Neural progenitor cell (in vitro differentiated cells): ENCODE results near the gene RPL18. TPM values are rescaled to one million over a fixed set of nuclear protein-coding genes. Genes with fewer than 3 reads are reported as not detected.

Source experiments
- DNase-seq: peaks from one replicate; pipeline ENCODE4 v3.0.0-alpha.2; 2016; ENCODE audit warnings: low spot score
- H2AFZ ChIP-seq: fragments of 200-600 bp; sonication (generic); replicated peaks from 2 replicates; pipeline ENCODE4 v1.6.1; 2016; ENCODE audit warnings: antibody characterized with exemption
- H3F3A ChIP-seq: fragments of 200-600 bp; sonication (generic); 2 replicates; pipeline ENCODE4 v1.6.1; 2016; ENCODE audit warnings: antibody characterized with exemption, low read depth
- H3K27ac ChIP-seq: fragments of 200-600 bp; sonication (generic); 2 replicates; pipeline ENCODE4 v1.5.1; 2016; ENCODE audit warnings: mild to moderate bottlenecking
- H3K27me3 ChIP-seq: fragments of 200-600 bp; sonication (generic); 2 replicates; pipeline ENCODE4 v1.6.1; 2016; ENCODE audit warnings: mild to moderate bottlenecking, moderate library complexity
- H3K36me3 ChIP-seq: fragments of 200-600 bp; sonication (generic); 2 replicates; pipeline ENCODE4 v1.5.1; 2016
- H3K4me1 ChIP-seq: fragments of 200-600 bp; sonication (generic); 2 replicates; pipeline ENCODE4 v1.6.1; 2016; ENCODE audit warnings: mixed run types
- H3K4me2 ChIP-seq: fragments of 200-600 bp; sonication (generic); 2 replicates; pipeline ENCODE4 v1.6.1; 2016
- H3K4me3 ChIP-seq: fragments of 200-600 bp; sonication (generic); 2 replicates; pipeline ENCODE4 v1.5.1; 2016
- H3K79me2 ChIP-seq: fragments of 200-600 bp; sonication (generic); 2 replicates; pipeline ENCODE4 v1.6.1; 2016; ENCODE audit warnings: low read depth
- H3K9ac ChIP-seq: fragments of 200-600 bp; sonication (generic); 2 replicates; pipeline ENCODE4 v1.6.1; 2016
- H3K9me3 ChIP-seq: fragments of 200-600 bp; sonication (generic); 2 replicates; pipeline ENCODE4 v1.5.1; 2016; ENCODE audit warnings: low read depth
- H4K20me1 ChIP-seq: fragments of 200-600 bp; sonication (generic); 2 replicates; pipeline ENCODE4 v1.6.1; 2016; ENCODE audit warnings: low read depth
- H3K27ac Mint-ChIP-seq: 3 replicates; pipeline ENCODE4 v1.8.0; 2021; ENCODE audit warnings: mixed read lengths
- H3K27me3 Mint-ChIP-seq: 2 replicates; pipeline ENCODE4 v1.8.0; 2022; ENCODE audit warnings: low read depth, mild to moderate bottlenecking, inconsistent platforms, moderate library complexity, mixed read lengths; ENCODE audit not compliant: insufficient read depth
- H3K36me3 Mint-ChIP-seq: 3 replicates; pipeline ENCODE4 v1.8.0; 2021; ENCODE audit warnings: mixed read lengths
- H3K4me1 Mint-ChIP-seq: 3 replicates; pipeline ENCODE4 v1.8.0; 2021; ENCODE audit warnings: mixed read lengths
- H3K4me3 Mint-ChIP-seq: 3 replicates; pipeline ENCODE4 v1.8.0; 2021; ENCODE audit warnings: mild to moderate bottlenecking, moderate library complexity, mixed read lengths
- H3K9me3 Mint-ChIP-seq: 3 replicates; pipeline ENCODE4 v1.8.0; 2020; ENCODE audit warnings: mixed read lengths
- CTCF ChIP-seq: fragments of 200-600 bp; sonication (generic); IDR thresholded peaks from 2 replicates; pipeline ENCODE4 v1.5.1; 2017; ENCODE audit warnings: antibody characterized with exemption, mild to moderate bottlenecking
- EZH2 ChIP-seq: fragments of 200-600 bp; sonication (generic); IDR thresholded peaks from 2 replicates; pipeline ENCODE4 v1.6.1; 2017; ENCODE audit warnings: antibody characterized with exemption, mild to moderate bottlenecking, moderate library complexity
- EZH2phosphoT487 ChIP-seq: fragments of 200-600 bp; sonication (generic); IDR thresholded peaks from 2 replicates; pipeline ENCODE4 v1.6.1; 2017; ENCODE audit warnings: antibody characterized with exemption
- total RNA-seq: library from RNA; depleted of rRNA; stranded (reverse); fragments of >200 nt; gene quantifications from 2 replicates; pipeline ENCODE4 v1.2.3, GENCODE V29; 2015; ENCODE audit warnings: low replicate concordance

RPL18 gene
- total RNA-seq, 1 donor from 2014 or later = 1,962 TPM

DNA sequence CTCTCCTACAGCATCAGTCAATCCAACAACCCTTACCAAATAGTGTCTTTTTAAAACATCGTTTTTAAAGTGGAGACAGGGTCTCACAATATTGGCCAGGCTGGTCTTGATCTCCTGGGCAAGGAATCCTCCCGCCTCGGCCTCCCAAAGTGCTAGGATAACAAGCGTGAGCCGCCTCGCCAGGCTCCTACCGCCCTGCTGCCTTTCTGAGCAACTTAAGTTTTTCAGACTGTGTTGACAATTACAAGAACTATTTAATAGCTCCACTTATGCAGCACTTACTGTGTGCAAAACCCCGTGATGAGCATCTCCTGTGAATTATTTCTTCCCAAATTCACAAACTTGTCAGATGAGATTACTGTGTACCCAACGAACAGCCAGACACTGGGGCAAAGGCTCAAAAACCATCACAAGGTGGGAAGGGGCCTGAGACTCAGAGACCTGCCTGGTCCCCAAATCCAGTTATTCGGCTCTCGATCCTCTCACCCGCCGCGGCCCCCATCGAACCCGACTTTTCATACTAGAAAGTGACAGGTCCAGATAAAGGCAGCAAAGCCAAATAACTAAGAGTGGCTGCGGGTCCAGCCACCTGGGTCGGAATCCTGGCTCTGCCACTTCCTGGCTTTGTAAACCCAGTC, 581 bp downstream of the RPL18 start:
- Histone ChIP-seq H3K4me1 (peaks cover 49% of the 10 kb centered on the region), H4K20me1 (peaks cover 46% of the 10 kb centered on the region), H3F3A (peaks cover 66% of the 10 kb centered on the region), H3K4me2 (peak overlapping the region; percentile 95), H3K9ac (peak overlapping the region; percentile 99), H3K27ac (peak overlapping the region; percentile 95), H3K9me3 (no peaks in the 10 kb centered on the region), H3K79me2 (peaks cover 51% of the 10 kb centered on the region), H2AFZ (no peak overlapping the region), H3K27me3 (no peaks in the 10 kb centered on the region), H3K36me3 (no peaks in the 10 kb centered on the region), H3K4me3 (peak overlapping the region; percentile 83)
- Mint-ChIP-seq H3K4me3 (peak overlapping the region; percentile 98), H3K4me1 (peaks cover 52% of the 10 kb centered on the region), H3K9me3 (no peaks in the 10 kb centered on the region), H3K27ac (peak overlapping the region; percentile 97), H3K36me3 (peaks cover 15% of the 10 kb centered on the region), H3K27me3 (peaks cover 6% of the 10 kb centered on the region)
- TF ChIP-seq EZH2phosphoT487 (no peak), CTCF (no peak), EZH2 (no peak)
- DNase-seq = no peak

- peak overlapping the region; percentile 98 for H3K4me3 Mint-ChIP-seq
- Histone ChIP-seq H2AFZ (no peak overlapping the region), H3K27me3 (no peaks in the 10 kb centered on the region), H3K36me3 (no peaks in the 10 kb centered on the region), H3K4me2 (peak overlapping the region; percentile 95), H3K27ac (peak overlapping the region; percentile 62), H3K9ac (peak overlapping the region; percentile 99), H3K4me3 (peak overlapping the region; percentile 83), H3K9me3 (no peaks in the 10 kb centered on the region), H3K4me1 (peaks cover 46% of the 10 kb centered on the region), H4K20me1 (peaks cover 46% of the 10 kb centered on the region), H3F3A (peaks cover 62% of the 10 kb centered on the region), H3K79me2 (peaks cover 47% of the 10 kb centered on the region)
- DNase-seq = no peak
- H3K27ac Mint-ChIP-seq = no peak overlapping the region
- peaks cover 46% of the 10 kb centered on the region for H3K4me1 Mint-ChIP-seq
- H3K27me3 Mint-ChIP-seq = peaks cover 6% of the 10 kb centered on the region
- peaks cover 15% of the 10 kb centered on the region for H3K36me3 Mint-ChIP-seq
- no peak for TF ChIP-seq EZH2
- TF ChIP-seq CTCF = no peak
- no peak for TF ChIP-seq EZH2phosphoT487
- H3K9me3 Mint-ChIP-seq = no peaks in the 10 kb centered on the region
Measured at GRCh38 chr19:48617146-48617937, 1.6 kb downstream of the RPL18 start.

DNA sequence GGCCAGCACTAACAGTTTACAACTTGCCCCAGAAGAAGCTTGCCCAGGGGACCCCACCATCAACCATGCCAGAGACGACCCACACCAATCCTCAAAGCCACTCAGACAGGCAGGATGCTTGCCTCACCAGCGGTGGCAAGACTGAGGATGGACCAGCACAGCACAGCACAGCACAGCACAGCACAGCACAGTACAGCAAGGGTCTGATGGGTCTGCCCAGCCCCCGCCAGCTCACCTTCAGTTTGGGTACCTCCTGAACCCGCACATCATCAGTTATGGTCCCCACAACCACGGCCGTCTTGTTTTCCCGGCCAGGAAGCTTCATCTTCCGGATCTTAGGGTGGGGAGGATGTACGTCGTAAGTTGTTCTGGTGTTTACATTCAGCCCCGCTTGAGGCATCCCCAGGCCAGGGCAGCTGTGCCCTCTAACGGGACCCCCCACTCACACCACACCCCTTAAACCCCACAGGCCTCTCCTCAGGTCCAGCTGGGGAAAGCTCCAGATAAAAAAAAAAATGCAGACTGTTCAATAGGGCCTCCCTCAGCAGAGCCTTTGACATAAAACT, 2.4 kb downstream of the RPL18 start:
- Histone ChIP-seq H3K4me3 (peak overlapping the region; percentile 83), H3K79me2 (peaks cover 47% of the 10 kb centered on the region), H3K4me2 (peak overlapping the region; percentile 95), H2AFZ (no peak overlapping the region), H4K20me1 (peaks cover 46% of the 10 kb centered on the region), H3K36me3 (no peaks in the 10 kb centered on the region), H3K27ac (peak overlapping the region; percentile 62), H3F3A (peaks cover 62% of the 10 kb centered on the region), H3K9me3 (no peaks in the 10 kb centered on the region), H3K9ac (peak overlapping the region; percentile 99), H3K4me1 (peaks cover 46% of the 10 kb centered on the region), H3K27me3 (no peaks in the 10 kb centered on the region)
- DNase-seq = no peak
- Mint-ChIP-seq H3K4me1 (peaks cover 43% of the 10 kb centered on the region), H3K4me3 (peak overlapping the region; percentile 77), H3K27me3 (peaks cover 6% of the 10 kb centered on the region), H3K9me3 (no peaks in the 10 kb centered on the region), H3K27ac (no peak overlapping the region), H3K36me3 (peaks cover 15% of the 10 kb centered on the region)
- TF ChIP-seq EZH2phosphoT487 = no peak
- no peak for TF ChIP-seq CTCF
- TF ChIP-seq EZH2 = no peak
